Hepatic stellate cell (primary cell): ENCODE results near the gene SLX4IP.

ENCODE experiments used
- DNase-seq: peaks from one replicate; pipeline ENCODE4 v3.0.0; 2011; ENCODE audit warnings: low spot score

The SLX4IP gene

DNA sequence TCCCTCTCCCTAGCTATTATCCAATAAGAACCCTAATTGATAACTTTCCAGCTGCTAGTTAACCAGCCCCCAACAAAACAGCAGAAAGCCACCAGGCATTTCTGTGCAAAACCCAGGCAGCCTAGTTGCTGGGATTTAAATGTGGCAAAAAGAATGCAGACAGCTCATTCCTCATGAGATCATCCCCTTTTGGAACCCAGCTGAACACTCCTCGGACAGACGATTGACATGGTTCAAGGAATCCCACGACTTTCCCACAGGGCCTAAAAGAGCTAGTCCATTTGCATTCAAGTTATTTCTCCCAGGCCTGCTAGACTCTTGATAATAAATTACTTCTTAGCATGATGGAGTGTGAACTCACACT is 214.7 kb downstream of the SLX4IP start:
- DNase-seq: no peak

DNA sequence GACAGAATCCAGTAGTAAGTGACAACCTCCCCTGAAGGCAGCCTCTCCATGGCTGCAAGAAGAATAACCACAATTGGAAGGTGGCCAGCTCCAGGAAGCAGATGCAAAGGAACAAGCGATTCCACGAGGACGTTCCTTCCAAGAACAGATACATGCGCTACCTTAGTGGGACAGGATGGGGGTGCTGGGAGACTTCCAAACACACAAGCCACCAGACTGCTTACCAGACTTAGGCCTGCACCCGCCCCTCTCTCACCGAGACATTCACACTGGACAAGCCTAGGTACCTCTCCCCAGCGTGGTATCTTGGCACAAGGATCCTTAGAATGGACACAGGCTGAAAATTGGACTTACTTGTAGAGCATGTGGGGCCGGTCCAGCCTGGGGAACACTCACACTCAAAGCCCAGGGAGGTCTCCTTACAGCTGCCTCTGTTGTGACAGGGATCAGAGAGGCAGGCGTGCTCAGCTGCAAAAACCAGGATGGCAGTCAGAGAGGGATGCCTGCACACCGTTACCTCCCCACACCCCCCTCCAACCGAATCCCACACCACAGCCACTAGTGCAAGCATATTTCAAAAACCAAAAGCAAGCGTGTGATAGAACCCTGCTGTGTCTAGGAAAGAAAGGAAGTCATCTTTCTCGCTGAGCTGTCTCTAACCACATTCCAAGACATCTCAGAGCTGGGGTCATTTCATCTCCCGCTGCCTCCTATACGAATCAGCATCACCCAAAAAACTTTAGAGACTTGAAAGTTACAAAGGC is 216.3 kb downstream of the SLX4IP start:
- no peak for DNase-seq

DNA sequence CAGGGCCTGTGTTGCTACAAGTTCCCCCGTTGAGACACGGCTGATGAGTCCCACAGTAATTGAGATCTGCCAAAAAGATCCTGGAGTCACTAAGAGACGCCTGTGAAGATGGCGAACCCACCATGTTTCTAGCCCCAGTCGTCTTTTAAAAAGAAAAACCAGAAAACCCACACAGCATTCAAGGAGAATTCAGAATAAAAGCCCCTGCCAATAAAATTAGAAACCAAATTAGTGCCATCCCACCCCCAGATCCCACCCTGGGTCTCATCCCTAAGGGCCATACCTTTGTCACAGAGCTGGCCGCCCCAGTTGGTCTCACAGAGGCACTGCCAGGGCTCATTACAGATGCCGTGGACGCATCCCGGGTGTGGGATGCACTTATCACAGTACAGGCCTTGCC is 217.1 kb downstream of the SLX4IP start:
- no peak for DNase-seq

DNA sequence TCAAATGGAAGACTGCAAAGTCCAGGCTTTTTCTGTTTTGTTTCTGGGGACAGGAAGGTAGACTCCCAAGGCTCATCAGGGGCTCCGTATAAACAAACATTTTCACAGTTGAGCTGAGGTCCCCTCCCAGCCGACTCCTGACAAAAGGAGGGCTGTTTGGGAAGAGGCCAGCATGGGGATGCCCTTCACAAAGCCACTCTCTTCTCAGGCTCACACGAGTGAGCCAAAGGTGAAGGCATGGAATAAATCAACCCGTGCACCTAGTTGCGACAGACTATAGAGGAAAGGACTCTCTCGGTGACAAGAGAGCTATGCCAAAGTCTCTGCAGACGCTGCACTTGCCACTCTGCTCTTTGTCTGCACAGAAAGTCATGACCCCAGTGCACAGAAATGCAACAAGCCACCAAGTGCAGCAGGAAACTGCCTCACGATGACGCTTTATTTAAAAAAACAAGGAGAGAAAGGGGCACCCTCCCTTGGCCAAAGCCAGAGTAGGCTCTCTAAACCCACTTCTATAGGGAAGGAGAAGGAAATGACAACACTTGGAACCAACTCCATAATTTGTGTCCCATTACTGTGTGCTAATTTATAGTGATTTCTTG is 217.7 kb downstream of the SLX4IP start:
- DNase-seq: no peak

DNA sequence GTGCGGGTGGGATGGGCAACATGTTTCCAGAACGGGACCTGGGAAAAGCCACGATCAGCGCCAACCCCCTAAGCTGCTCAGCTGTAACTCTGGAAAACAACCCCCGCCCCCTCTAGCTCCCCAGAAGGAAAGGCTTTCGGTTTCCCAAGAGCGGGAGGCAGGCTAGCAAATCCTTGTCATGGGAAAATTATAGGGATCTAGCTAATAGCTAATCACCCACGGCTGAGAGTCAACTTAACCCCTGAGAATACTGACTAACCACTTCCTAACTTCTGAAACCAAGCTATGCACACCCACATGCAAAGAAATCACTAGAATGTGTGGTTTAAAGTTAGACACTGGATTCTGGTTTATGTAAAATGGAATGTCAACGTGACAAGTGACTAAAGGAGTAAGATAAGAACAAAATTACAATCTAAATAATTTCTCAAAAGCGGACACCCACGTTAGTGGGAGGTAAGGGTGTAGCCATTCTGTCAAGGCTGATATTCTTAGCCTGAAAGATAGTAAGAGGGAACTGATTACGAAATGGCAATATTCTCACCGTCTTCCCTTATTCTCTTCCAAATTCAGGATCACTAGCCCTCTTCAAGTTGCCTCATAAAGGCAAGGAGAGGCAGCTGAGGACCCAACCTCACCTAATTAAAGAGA is 218.6 kb downstream of the SLX4IP start:
- no peak for DNase-seq

DNA sequence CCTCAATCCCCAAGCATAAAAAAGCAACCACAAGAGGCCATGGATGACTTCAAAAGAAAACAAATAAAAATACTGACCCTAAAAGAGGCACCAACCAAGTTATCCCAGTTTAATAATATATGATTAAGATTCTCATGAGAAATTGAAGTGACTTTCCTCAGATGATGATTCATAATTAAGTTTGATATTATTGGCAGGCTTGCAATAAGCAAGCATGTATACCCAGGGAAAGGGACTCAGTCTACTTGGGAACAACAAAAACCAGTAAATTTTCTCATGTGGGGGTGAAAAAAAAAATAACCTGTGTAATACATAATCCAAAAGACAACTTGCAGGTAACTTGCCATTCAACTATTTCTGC is 219.1 kb downstream of the SLX4IP start:
- no peak for DNase-seq

DNA sequence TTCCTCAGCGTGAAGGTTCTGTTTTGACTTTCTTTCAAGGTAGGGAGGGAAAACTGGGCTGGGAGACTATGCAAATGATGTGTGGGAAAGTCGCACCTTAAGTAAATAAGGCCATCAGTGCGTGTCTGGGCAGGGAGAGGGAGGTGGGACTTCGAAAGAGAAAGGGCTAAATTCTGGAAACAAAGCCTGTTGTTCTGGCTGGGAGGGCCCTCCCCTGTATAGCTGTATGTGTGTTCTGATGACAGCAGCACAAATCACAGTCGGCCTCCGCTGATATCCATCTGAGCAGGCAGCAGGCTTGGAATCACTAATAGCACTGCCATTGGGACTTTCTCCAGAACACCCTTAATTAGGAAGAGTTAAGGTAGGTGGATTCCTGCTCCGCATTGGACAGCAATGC is 219.5 kb downstream of the SLX4IP start:
- no peak for DNase-seq

DNA sequence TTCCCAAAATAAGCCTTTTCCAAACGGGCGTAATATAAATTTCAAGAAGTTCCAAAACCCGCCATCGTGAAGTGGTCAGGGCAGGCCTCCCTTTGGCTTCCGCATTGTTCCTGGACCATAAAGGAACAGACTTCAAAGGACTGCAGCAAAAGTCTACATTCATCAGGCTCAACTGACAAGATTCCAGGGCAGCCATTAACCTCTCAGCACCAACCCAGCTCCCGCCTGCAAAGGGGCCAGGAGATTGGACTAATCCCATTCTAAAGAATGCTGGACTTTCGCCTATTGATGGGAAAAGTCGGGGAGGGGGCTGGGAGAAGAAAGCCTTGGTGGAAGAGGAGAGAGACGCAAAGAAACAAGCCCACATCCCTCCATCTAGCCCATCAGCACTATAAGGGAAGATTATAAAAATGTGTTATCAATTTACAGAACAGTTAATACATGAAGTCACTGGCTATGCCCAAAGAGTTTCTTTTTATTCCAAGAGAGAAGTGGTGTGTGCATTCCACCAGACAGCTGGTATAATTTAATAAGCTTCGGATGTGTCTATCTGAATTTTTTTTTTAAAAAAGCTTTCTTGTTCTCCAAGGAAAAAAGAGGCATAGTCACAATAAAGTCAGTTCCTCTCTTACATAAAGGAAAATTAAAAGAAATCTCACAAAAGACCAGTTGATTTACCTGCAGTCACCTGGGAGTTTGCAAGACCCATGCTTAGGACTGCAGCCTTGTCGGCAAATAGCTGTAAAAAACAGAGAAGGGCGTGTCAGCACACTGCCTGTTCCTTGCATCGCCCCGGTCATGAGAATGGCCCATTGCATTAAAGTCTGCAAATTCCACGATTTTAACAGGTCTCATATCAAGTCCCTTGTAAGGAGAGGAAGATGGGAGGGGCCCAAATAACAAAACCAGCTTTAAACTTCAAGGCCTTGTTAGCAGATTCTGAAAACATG is 220.9 kb downstream of the SLX4IP start:
- DNase-seq: no peak

DNA sequence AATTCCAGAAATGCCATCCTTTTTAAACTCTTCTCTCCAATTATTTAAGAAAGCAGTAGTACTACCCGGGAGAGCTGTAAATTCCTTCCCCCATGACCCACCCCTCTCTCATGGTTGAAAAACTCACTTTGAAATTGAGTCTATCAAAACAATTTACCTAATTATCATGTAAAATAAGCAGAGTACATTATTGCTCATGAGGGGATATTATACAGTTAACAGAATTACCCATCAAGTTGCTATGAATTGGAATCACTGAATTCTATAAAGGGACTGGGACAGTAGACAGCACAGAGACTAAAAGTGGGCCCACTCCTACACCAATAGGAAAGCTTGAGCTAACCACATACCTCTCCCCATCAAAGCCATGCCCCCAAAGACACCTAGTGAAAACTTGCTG is 222.3 kb downstream of the SLX4IP start:
- no peak for DNase-seq

DNA sequence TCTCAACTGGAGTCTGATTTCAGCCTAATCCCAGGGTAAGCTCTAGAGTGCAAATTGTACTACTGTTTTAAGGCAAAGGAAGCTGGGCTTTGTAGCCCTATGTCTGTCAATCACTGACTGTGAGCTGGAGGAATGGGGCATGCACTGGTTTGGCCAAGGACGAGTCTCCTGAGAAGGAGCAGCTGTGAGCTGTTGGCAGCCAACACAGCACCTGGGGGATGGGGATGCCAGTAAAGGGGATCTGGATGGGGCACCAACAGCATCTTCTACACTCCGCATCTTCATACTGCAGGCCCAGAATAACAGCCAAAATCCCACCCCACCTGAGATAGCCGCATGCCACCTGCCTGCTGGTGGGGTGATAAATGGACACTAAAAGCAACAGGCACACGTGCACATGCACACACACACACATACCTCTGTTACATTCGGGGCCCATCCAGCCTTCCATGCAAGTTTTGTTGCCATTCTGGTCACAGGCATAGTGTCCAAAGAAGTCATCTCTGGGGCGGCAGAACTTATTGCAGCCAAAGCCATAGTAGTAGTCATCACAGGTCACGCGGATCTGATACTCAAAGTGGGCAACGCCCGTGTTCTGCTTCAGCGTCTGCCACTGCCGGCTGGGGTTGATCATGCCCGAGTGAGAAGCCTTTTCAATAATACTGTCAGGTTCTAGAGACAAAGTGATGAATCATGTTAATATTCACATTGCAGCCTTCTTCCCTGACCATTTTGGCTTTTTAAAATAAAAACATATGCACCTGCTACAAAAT is 223.1 kb downstream of the SLX4IP start:
- DNase-seq: no peak

DNA sequence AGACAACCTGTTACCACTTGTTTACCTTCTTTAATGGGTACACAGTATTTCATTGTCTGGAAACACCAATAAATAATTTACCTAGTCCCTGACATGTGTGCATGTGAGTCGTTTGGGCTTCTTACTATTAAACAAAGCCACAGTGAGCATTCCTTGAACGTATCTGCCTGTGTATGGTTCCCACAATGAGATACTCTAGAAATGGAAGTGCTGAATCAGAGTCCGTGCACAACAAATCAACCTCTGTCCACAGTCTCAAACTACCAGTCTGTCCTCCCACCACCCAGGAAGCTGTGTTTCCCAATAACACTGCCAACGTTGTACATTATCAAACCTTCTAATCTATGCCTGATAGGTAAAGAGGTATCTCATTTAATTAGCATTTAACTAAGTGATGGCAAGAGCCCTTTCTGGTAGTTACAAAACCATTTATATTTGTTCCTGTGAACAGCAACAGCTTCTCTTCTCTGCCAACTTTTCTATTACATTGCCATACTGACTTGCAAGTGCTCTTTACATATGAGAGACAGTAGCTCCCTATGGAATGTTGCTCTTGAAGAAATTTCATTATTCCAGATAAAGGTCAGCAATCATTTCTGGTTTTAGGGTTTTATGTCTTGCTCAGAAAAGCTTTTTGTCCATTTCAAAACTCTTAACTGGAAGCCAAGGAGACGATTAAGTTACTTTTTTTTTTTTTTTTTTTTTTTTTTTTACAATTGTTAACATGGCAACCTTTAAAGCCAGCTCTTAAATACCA is 223.9 kb downstream of the SLX4IP start:
- DNase-seq: no peak

DNA sequence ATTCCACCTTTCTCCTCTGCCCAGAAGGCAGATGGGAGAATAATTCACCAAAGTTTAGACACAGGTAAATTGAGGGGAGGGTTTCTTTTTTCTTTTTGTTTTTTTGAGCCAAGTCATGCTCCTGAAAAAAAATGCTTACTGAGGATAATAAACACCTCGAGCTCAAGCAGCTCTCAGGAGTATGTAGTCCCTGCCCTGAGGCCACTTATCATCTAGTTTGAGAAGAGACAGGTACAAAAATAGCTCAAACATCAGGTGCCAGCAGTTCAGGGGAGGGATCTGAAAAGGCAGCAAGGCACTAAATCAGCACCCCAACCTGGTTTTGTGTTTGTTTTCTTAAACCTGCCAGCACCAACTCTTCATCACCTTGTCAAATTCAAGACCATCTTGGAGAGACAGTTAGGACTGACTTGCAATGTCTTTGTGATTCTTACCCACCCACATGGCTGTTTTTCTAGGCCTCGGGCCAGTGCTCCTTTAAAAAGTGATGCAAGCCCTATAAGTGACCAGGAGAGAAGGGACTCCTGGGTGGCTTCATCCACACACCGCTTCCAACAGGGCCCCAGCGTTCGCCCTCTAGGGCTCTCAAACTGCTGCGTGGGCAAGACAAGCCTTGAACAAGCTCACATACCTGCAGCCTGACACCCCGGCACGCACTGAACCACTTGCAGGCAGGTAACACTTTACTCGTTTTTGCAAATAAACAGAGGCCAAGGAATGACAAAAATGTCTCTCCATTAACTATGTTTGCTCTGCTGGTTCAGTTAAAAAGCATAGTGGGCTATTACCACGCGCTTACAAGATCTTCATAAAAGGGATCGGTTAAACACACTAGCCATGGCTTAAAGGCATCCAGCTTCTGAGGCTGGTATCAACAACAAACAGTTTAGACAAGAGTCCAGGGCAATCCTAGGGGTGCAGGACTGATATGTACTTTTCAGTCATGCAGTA is 224.8 kb downstream of the SLX4IP start:
- DNase-seq: no peak

DNA sequence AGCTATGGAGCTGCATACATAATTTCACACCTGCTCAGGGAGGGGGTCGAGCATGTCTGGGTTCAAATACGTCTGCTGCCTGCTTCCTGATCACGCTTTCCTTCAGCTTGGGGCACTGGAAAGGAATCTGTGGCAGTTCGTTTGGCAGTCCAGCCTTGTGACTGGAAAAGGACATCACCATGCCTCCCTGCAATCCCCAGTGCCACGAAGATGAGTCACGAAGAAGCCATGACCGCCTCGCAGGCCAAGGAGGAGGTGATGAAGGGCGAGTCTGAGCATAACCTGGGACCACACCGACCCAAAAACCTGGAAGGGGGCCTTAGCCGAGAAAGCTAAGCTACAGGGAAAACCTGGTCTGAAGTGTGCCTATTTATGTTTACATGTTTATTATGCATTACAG is 225.6 kb downstream of the SLX4IP start:
- no peak for DNase-seq

DNA sequence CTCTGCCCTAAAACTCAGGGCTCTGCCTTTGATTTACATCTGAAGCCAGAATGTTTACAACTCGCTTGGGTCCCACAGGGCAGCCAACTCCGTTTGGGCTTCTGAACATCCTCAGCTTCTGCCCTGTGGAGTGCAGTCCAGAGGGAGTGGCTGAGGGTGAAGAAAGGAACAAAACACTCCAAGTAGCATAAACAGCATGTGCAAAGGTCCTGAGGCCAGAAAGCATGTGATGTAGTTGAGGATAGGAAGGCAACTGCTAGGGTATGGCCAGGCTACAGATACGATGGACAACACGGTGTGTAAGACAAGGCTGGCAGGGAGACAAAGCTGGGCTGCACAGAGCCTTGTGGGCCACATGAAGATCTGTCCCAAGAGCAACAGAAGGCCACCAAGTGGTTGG is 226.2 kb downstream of the SLX4IP start:
- no peak for DNase-seq

DNA sequence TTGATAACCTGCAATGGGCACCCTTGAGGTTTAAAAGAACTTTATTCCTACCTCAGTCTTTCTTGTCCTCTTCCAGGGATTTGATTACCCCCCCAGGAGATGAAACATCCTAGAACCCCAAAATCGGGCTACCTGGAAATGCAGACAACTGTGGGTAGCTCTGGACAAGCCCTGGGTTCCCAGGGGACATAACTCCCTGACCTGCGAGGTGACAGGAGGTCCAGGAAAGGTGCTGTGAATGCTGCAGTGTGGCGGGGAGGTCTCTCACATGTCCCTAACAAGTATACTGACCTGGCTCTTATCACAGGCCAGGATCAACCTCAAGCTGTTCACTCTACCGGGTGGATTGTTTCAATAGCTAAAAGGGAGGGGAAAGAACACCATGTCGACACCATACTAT is 227.0 kb downstream of the SLX4IP start:
- DNase-seq: no peak

DNA sequence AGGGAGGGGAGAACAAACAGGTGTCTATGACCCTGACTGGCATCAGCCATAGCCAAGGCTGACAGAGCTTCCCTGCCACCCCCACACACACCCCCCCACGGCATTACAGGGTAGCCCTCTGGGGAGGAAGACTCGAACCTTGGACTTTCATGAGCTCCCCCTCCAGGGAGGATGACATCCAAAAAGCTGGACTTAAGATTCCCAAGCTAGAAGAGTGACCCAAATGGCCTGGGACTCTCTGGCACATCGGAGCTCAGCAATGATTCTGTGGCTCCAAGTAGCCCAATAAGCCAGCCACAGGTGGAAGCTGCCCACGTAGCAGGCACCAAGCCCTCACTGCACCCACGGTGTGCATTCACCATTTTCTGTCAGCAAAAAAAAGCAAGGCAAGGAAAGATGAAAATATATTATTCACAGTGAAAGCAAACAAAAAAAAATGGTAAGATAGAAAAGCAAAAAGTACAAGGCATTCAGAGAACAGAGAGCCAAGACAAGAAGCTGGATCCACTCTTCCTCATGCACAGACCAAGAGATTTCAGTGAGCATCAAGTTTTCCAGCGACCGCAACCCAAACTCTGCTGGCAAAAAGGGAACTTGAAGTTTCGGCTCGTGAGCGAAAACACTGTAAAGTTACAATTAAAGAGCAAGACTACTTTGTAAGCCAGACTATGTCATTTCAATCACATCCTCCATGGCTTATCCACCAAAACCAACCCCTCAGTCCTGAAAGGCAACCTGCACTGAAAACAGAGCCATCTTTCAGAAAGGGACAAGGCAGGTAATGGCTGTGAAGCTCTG is 227.8 kb downstream of the SLX4IP start:
- no peak for DNase-seq

DNA sequence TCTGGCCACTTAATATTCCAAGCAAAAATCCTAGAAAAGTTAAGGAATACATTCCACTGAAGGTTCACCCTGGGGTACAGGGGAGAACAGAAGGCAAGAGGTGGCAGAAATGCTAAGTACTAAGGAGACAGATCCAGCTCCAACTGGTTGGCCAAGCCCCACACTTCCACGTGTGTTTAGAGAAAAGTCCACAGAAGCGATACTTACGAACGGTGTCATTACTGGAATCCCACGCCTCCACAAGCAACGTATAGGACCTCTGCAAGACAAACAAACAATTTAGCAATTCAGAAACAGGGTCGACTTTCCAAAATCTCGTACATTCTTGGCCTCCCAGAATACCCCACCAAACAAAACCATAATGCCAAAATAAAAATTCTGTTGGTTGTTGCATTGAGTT is 228.7 kb downstream of the SLX4IP start:
- no peak for DNase-seq

DNA sequence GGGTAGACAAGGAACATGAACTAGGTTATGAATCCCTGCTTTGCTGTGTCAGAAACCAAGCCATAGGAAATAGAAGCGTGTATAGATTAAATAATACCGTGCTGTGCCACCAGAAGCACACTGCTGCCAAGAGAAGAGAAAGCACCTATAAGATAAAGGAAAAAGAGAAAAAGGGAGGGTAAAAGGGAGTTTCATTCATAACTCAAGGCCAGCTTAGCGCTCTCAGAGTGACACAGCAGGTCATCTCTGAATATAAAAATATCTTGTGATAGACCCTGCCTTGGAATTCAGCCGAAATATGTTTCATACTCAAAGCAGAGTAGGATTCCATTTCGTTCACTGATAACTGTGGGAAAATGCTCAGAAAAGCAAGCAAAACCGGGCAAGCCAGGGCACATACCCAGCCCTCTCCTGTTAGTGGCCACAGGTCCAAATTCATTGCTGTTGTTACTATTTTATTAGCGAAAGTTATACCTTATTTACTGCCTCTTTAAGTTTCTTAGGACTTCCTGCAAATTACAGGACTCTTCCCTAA is 230.0 kb downstream of the SLX4IP start:
- DNase-seq: no peak

DNA sequence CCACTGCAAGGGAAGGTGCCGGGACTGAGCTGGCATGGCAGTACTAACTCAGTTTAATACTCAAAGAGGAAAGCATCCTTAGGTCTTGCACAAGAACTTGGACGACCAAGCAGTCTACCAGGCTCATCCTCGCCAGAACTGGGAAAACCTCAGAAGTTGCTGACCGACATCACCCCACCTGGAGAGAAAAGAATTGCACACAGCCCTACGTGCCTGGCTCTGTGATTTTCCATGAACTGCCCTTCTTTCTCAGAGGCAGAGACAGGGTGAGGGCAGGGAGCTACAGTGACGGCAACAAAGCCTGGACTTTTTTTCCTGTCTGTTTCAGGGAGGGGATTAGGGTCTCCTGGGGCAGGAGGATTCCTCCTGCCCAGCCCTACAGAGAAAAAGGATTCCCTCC is 230.7 kb downstream of the SLX4IP start:
- no peak for DNase-seq
